ENCODE data around the gene IER5L.

DNA sequence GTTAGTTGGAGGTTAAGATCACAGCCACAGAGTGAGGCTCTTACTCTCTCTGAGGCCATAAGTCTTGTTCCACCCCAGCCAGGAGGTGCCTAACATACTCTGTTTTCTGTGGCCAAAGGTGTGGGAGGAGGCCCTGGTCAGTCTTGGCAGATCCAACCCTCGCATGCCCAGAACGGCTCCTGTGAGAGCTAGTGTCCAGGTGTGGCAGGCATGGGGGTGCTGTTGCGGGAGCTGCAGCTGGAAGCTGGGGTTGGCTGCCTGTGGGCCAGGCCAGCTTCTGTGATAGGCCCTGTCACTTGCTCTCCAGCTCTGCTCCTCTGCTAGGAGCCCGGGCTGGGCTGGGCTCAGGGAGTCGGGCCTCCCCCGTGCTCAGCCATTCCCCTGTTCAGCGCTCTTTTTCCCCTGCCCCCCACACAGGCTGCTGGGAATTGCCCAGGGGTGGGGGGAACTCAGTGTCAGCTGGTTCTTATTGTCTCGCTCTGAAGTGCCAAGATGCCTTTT is 31.6 kb downstream of the IER5L start:
- no peak for TF ChIP-seq FOXA1 (IDR thresholded peaks at IDR 0.05; ENCODE audit: borderline replicate concordance)
- TF ChIP-seq, protein P1, sequence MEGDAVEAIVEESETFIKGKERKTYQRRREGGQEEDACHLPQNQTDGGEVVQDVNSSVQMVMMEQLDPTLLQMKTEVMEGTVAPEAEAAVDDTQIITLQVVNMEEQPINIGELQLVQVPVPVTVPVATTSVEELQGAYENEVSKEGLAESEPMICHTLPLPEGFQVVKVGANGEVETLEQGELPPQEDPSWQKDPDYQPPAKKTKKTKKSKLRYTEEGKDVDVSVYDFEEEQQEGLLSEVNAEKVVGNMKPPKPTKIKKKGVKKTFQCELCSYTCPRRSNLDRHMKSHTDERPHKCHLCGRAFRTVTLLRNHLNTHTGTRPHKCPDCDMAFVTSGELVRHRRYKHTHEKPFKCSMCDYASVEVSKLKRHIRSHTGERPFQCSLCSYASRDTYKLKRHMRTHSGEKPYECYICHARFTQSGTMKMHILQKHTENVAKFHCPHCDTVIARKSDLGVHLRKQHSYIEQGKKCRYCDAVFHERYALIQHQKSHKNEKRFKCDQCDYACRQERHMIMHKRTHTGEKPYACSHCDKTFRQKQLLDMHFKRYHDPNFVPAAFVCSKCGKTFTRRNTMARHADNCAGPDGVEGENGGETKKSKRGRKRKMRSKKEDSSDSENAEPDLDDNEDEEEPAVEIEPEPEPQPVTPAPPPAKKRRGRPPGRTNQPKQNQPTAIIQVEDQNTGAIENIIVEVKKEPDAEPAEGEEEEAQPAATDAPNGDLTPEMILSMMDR (IDR thresholded peaks at IDR 0.05 in 2 of 3, conservative IDR thresholded peaks at IDR 0.05 in 1 of 3; ENCODE audit: insufficient read depth in 2 of 3, low read depth in 1 of 3, low read length in 3 of 3): no peak
- no peak for TF ChIP-seq TCF7L2 (IDR thresholded peaks at IDR 0.05; ENCODE audit: low read depth, low read length)
- TF ChIP-seq, protein P2, sequence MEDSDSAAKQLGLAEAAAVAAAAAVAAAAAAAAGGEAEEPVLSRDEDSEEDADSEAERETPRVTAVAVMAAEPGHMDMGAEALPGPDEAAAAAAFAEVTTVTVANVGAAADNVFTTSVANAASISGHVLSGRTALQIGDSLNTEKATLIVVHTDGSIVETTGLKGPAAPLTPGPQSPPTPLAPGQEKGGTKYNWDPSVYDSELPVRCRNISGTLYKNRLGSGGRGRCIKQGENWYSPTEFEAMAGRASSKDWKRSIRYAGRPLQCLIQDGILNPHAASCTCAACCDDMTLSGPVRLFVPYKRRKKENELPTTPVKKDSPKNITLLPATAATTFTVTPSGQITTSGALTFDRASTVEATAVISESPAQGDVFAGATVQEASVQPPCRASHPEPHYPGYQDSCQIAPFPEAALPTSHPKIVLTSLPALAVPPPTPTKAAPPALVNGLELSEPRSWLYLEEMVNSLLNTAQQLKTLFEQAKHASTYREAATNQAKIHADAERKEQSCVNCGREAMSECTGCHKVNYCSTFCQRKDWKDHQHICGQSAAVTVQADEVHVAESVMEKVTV (CRISPR knock-in tag; IDR thresholded peaks at IDR 0.05): no peak
- TF ChIP-seq SIN3A (IDR thresholded peaks at IDR 0.05; ENCODE audit: borderline replicate concordance in 2 of 2, control insufficient read depth in 1 of 2, low read depth in 2 of 2, low read length in 2 of 2): no peak
- TF ChIP-seq HMG20B (CRISPR knock-in tag; IDR thresholded peaks at IDR 0.05): no peak
- TF ChIP-seq TCF7 (IDR thresholded peaks at IDR 0.05; ENCODE audit: borderline replicate concordance): no peak
- TF ChIP-seq HEY1 (CRISPR knock-in tag; IDR thresholded peaks at IDR 0.05; ENCODE audit: borderline replicate concordance): no peak
- TF ChIP-seq SMARCA4 (IDR thresholded peaks at IDR 0.05): no peak
- TF ChIP-seq ZNF121 (CRISPR knock-in tag; conservative IDR thresholded peaks at IDR 0.05): no peak
- no peak for TF ChIP-seq MED1 (CRISPR knock-in tag; IDR thresholded peaks at IDR 0.05; ENCODE audit: borderline replicate concordance)
- TF ChIP-seq, protein P3, sequence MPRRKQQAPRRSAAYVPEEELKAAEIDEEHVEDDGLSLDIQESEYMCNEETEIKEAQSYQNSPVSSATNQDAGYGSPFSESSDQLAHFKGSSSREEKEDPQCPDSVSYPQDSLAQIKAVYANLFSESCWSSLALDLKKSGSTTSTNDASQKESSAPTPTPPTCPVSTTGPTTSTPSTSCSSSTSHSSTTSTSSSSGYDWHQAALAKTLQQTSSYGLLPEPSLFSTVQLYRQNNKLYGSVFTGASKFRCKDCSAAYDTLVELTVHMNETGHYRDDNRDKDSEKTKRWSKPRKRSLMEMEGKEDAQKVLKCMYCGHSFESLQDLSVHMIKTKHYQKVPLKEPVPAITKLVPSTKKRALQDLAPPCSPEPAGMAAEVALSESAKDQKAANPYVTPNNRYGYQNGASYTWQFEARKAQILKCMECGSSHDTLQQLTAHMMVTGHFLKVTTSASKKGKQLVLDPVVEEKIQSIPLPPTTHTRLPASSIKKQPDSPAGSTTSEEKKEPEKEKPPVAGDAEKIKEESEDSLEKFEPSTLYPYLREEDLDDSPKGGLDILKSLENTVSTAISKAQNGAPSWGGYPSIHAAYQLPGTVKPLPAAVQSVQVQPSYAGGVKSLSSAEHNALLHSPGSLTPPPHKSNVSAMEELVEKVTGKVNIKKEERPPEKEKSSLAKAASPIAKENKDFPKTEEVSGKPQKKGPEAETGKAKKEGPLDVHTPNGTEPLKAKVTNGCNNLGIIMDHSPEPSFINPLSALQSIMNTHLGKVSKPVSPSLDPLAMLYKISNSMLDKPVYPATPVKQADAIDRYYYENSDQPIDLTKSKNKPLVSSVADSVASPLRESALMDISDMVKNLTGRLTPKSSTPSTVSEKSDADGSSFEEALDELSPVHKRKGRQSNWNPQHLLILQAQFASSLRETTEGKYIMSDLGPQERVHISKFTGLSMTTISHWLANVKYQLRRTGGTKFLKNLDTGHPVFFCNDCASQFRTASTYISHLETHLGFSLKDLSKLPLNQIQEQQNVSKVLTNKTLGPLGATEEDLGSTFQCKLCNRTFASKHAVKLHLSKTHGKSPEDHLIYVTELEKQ (CRISPR knock-in tag; IDR thresholded peaks at IDR 0.05): no peak
- TF ChIP-seq, protein P4, sequence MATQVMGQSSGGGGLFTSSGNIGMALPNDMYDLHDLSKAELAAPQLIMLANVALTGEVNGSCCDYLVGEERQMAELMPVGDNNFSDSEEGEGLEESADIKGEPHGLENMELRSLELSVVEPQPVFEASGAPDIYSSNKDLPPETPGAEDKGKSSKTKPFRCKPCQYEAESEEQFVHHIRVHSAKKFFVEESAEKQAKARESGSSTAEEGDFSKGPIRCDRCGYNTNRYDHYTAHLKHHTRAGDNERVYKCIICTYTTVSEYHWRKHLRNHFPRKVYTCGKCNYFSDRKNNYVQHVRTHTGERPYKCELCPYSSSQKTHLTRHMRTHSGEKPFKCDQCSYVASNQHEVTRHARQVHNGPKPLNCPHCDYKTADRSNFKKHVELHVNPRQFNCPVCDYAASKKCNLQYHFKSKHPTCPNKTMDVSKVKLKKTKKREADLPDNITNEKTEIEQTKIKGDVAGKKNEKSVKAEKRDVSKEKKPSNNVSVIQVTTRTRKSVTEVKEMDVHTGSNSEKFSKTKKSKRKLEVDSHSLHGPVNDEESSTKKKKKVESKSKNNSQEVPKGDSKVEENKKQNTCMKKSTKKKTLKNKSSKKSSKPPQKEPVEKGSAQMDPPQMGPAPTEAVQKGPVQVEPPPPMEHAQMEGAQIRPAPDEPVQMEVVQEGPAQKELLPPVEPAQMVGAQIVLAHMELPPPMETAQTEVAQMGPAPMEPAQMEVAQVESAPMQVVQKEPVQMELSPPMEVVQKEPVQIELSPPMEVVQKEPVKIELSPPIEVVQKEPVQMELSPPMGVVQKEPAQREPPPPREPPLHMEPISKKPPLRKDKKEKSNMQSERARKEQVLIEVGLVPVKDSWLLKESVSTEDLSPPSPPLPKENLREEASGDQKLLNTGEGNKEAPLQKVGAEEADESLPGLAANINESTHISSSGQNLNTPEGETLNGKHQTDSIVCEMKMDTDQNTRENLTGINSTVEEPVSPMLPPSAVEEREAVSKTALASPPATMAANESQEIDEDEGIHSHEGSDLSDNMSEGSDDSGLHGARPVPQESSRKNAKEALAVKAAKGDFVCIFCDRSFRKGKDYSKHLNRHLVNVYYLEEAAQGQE (IDR thresholded peaks at IDR 0.05; ENCODE audit: borderline replicate concordance): no peak
- TF ChIP-seq, protein P4 (CRISPR knock-in tag; IDR thresholded peaks at IDR 0.05; ENCODE audit: low read depth): no peak
- TF ChIP-seq, protein P5, sequence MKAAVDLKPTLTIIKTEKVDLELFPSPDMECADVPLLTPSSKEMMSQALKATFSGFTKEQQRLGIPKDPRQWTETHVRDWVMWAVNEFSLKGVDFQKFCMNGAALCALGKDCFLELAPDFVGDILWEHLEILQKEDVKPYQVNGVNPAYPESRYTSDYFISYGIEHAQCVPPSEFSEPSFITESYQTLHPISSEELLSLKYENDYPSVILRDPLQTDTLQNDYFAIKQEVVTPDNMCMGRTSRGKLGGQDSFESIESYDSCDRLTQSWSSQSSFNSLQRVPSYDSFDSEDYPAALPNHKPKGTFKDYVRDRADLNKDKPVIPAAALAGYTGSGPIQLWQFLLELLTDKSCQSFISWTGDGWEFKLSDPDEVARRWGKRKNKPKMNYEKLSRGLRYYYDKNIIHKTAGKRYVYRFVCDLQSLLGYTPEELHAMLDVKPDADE (conservative IDR thresholded peaks at IDR 0.05; ENCODE audit: control insufficient read depth, low read depth, low read length): no peak

Measured in K562 (cell line).